HCT116 (cell line): Measurements from ENCODE around the gene COL19A1. TPM values are rescaled to one million over a fixed set of nuclear protein-coding genes. Genes with fewer than 3 reads are reported as not detected.

Experiments used
- ATAC-seq: fragments of 200-7000 bp; cut with Tn5 transposase; 2 replicates; pipeline ENCODE4 v1.9.1; 2020; ENCODE audit warnings: mild to moderate bottlenecking, moderate library complexity
- BruUV-seq: library from RNA; stranded (reverse); fragments of 400-500 nt; replicated peaks from 2 replicates; lab custom pipeline; 2021; lab: Mats Ljungman, UMichigan
- CTCF ChIA-PET: fragments of 300-600 bp; sonication (Branson Sonifier 250); formaldehyde crosslinking; loops from one replicate; lab custom pipeline; 2021; ENCODE audit warnings: antibody characterized with exemption; lab: Charles Lee
- POLR2A ChIA-PET: fragments of 300-600, 350-600 bp; sonication (Branson Sonifier 250); formaldehyde crosslinking; loops from one replicate; lab custom pipeline; 2021; ENCODE audit warnings: antibody characterized with exemption; lab: Charles Lee
- RAD21 ChIA-PET, 2 experiments: fragments of 300-600 bp; sonication (Branson Sonifier 250); formaldehyde crosslinking; loops; one replicate each; lab custom pipeline; 2023; ENCODE audit warnings: low total read pairs in 2 of 2; ENCODE audit not compliant: uncharacterized antibody in 2 of 2, unreplicated experiment in 2 of 2, low non-redundant PET in 1 of 2; lab: Charles Lee
- DNase-seq: peaks from one replicate; pipeline ENCODE4 v3.0.0-alpha.2; 2010; ENCODE audit warnings: low read depth, low spot score
- H2AFZ ChIP-seq: fragments of 200-600 bp; shearing (Covaris generic), sonication (generic); 2 replicates; pipeline ENCODE4 v1.6.1; 2017; ENCODE audit warnings: low read depth, mixed run types, mixed read lengths, antibody characterized with exemption, low read length; ENCODE audit not compliant: poor library complexity, severe bottlenecking
- H3K27ac ChIP-seq: 2 replicates; pipeline ENCODE4 v1.5.1; 2012; ENCODE audit warnings: low read depth, low read length
- H3K27me3 ChIP-seq: fragments of 200-600 bp; sonication (generic); 2 replicates; pipeline ENCODE4 v1.6.1; 2016; ENCODE audit warnings: mixed run types, low read length, mixed read lengths; ENCODE audit not compliant: insufficient read depth
- H3K36me3 ChIP-seq, 2 experiments: fragments of 200-500 bp in 1 of 2; fragments of 200-600 bp in 1 of 2; sonication (Bioruptor generic) in 1 of 2; sonication (generic) in 1 of 2; 2 replicates each; pipeline versions ENCODE4 v1.5.1 to v1.6.1; 2014 to 2016; ENCODE audit warnings: low read length in 2 of 2, inconsistent platforms in 1 of 2, mixed read lengths in 1 of 2, mixed run types in 1 of 2; ENCODE audit not compliant: insufficient read depth in 2 of 2, control insufficient read depth in 1 of 2
- H3K4me1 ChIP-seq, 2 experiments: fragments of 200-600 bp in 1 of 2; sonication (generic) in 1 of 2; 2 replicates each; pipeline versions ENCODE4 v1.5.1 to v1.6.1; 2012 to 2017; ENCODE audit warnings: low read length in 2 of 2, inconsistent platforms in 1 of 2, mild to moderate bottlenecking in 1 of 2, mixed read lengths in 1 of 2, mixed run types in 1 of 2, moderate library complexity in 1 of 2; ENCODE audit not compliant: insufficient read depth in 2 of 2, control insufficient read depth in 1 of 2
- H3K4me2 ChIP-seq: fragments of 200-600 bp; sonication (generic); 2 replicates; pipeline ENCODE4 v1.6.1; 2017; ENCODE audit warnings: mixed run types, low read length, mixed read lengths
- H3K4me3 ChIP-seq, 2 experiments: fragments of 200-600 bp in 1 of 2; sonication (generic) in 1 of 2; replicated peaks in 1 of 2; 2 replicates each; pipeline ENCODE4 v1.5.1; 2011 to 2016; ENCODE audit warnings: low read length in 2 of 2, control low read depth in 1 of 2, low read depth in 1 of 2, mild to moderate bottlenecking in 1 of 2, mixed read lengths in 1 of 2, mixed run types in 1 of 2
- H3K79me2 ChIP-seq: fragments of 200-600 bp; sonication (generic); 2 replicates; pipeline ENCODE4 v1.6.1; 2017; ENCODE audit warnings: mild to moderate bottlenecking, mixed run types, low read length, moderate library complexity, mixed read lengths; ENCODE audit not compliant: insufficient read depth
- H3K9ac ChIP-seq: fragments of 200-600 bp; sonication (generic); 2 replicates; pipeline ENCODE4 v1.6.1; 2016; ENCODE audit warnings: low read length, mixed read lengths
- H3K9me2 ChIP-seq: fragments of 200-600 bp; sonication (generic), shearing (Covaris generic); 2 replicates; pipeline ENCODE4 v1.6.1; 2017; ENCODE audit warnings: mixed run types, mild to moderate bottlenecking, moderate library complexity; ENCODE audit not compliant: insufficient read depth
- H3K9me3 ChIP-seq, 2 experiments: fragments of 200-500 bp in 1 of 2; fragments of 200-600 bp in 1 of 2; sonication (Bioruptor generic) in 1 of 2; sonication (generic) in 1 of 2; 2 replicates each; pipeline ENCODE4 v1.6.1; 2014 to 2017; ENCODE audit warnings: low read length in 2 of 2, mixed read lengths in 2 of 2, inconsistent platforms in 1 of 2, low read depth in 1 of 2, mild to moderate bottlenecking in 1 of 2, mixed run types in 1 of 2, moderate library complexity in 1 of 2; ENCODE audit not compliant: control insufficient read depth in 1 of 2, insufficient read depth in 1 of 2
- H4K20me1 ChIP-seq: fragments of 200-600 bp; sonication (generic), shearing (Covaris generic); 2 replicates; pipeline ENCODE4 v1.6.1; 2017; ENCODE audit warnings: mixed run types, mild to moderate bottlenecking, moderate library complexity; ENCODE audit not compliant: insufficient read depth
- ATF3 ChIP-seq: IDR thresholded peaks from 2 replicates; pipeline ENCODE4 v1.6.1; 2012
- CBX3 ChIP-seq: IDR thresholded peaks from 2 replicates; pipeline ENCODE4 v1.6.1; 2012; ENCODE audit warnings: low read depth
- CTCF ChIP-seq, 3 experiments: fragments of 200-600 bp in 1 of 3; sonication (generic) in 1 of 3; IDR thresholded peaks in 2 of 3; conservative IDR thresholded peaks in 1 of 3; 2 replicates each; pipeline ENCODE4 v1.5.1; 2012 to 2017; ENCODE audit warnings: low read depth in 2 of 3, low read length in 2 of 3, antibody characterized with exemption in 1 of 3, borderline replicate concordance in 1 of 3, control low read depth in 1 of 3, mild to moderate bottlenecking in 1 of 3, mixed read lengths in 1 of 3, mixed run types in 1 of 3, moderate library complexity in 1 of 3; ENCODE audit not compliant: insufficient read depth in 1 of 3
- EGR1 ChIP-seq: IDR thresholded peaks from 2 replicates; pipeline ENCODE4 v1.6.1; 2012; ENCODE audit warnings: low read depth
- ELF1 ChIP-seq: IDR thresholded peaks from 2 replicates; pipeline ENCODE4 v1.6.1; 2012; ENCODE audit warnings: low read depth, borderline replicate concordance
- EZH2 ChIP-seq: fragments of 200-600 bp; sonication (generic); IDR thresholded peaks from 2 replicates; pipeline ENCODE4 v1.6.1; 2017; ENCODE audit warnings: antibody characterized with exemption, mixed run types
- EZH2phosphoT487 ChIP-seq: fragments of 200-600 bp; IDR thresholded peaks from 2 replicates; pipeline ENCODE4 v1.6.1; 2018; ENCODE audit warnings: antibody characterized with exemption, borderline replicate concordance
- FOSL1 ChIP-seq: IDR thresholded peaks from 2 replicates; pipeline ENCODE4 v1.6.1; 2012; ENCODE audit warnings: low read depth
- MAX ChIP-seq: IDR thresholded peaks from 2 replicates; pipeline ENCODE4 v1.6.1; 2012
- POLR2A ChIP-seq: IDR thresholded peaks from 2 replicates; pipeline ENCODE4 v1.7.0; 2011; ENCODE audit warnings: borderline replicate concordance; ENCODE audit not compliant: insufficient read depth, insufficient read length; ENCODE audit errors: extremely low read depth
- RAD21 ChIP-seq: IDR thresholded peaks from 2 replicates; pipeline ENCODE4 v1.6.1; 2012; ENCODE audit warnings: low read depth, mild to moderate bottlenecking
- REST ChIP-seq: IDR thresholded peaks from 2 replicates; pipeline ENCODE4 v1.6.1; 2012; ENCODE audit warnings: low read depth
- SIN3A ChIP-seq: IDR thresholded peaks from 2 replicates; pipeline ENCODE4 v1.6.1; 2012; ENCODE audit warnings: low read depth
- SRF ChIP-seq: IDR thresholded peaks from 2 replicates; pipeline ENCODE4 v1.6.1; 2012; ENCODE audit warnings: low read depth
- TCF7L2 ChIP-seq: IDR thresholded peaks from 2 replicates; pipeline ENCODE4 v1.7.0; 2011; ENCODE audit warnings: borderline replicate concordance, inconsistent platforms; ENCODE audit not compliant: insufficient read depth, insufficient read length; ENCODE audit errors: extremely low read depth
- ZBTB33 ChIP-seq: IDR thresholded peaks from 2 replicates; pipeline ENCODE4 v1.6.1; 2011; ENCODE audit warnings: mild to moderate bottlenecking, low read length, moderate library complexity; ENCODE audit not compliant: insufficient replicate concordance; ENCODE audit errors: extremely low read depth
- ZFX ChIP-seq: fragments of 450-650 bp; IDR thresholded peaks from 2 replicates; pipeline ENCODE4 v1.6.1; 2017
- ZNF274 ChIP-seq: fragments of 200-500 bp; sonication (Bioruptor generic); IDR thresholded peaks from 2 replicates; pipeline ENCODE4 v1.6.1; 2014; ENCODE audit warnings: mild to moderate bottlenecking, low read depth, low read length, inconsistent platforms
- intact Hi-C: fragments of 100-400 bp; cut with micrococcal nuclease; formaldehyde crosslinking; loops from 2 replicates; pipeline ENCODE4 v1.10.0; 2022
- total RNA-seq: library from RNA; stranded (reverse); gene quantifications from one replicate; pipeline ENCODE4 v1.2.1, GENCODE V29; 2021; ENCODE audit not compliant: unreplicated experiment

Gene COL19A1
- total RNA-seq, 1 experiment from 2014 or later: not detected

- Histone ChIP-seq H3K4me3 (no peak overlapping the region), H3K36me3 (no peaks in the 10 kb centered on the region), H3K9me2 (no peaks in the 10 kb centered on the region), H3K4me2 (no peak overlapping the region), H2AFZ (no peak overlapping the region), H3K27me3 (peaks cover under 1% of the 10 kb centered on the region; the same call in 1 of the 2 replicates), H3K79me2 (no peaks in the 10 kb centered on the region), H3K4me1 (no peaks in the 10 kb centered on the region), H3K27ac (no peak overlapping the region), H3K9ac (no peak overlapping the region), H3K9me3 (no peaks in the 10 kb centered on the region), H4K20me1 (no peaks in the 10 kb centered on the region)
- BruUV-seq: no TSS peak
- ChIA-PET CTCF (no interaction called here), POLR2A (no interaction called here), RAD21 (no interaction called here)
- TF ChIP-seq ZFX: no peak
- TF ChIP-seq ELF1: no peak
- TF ChIP-seq ZBTB33: no peak
- no peak for TF ChIP-seq SRF
- no peak for TF ChIP-seq CBX3
- TF ChIP-seq EGR1: no peak
- TF ChIP-seq POLR2A: no peak
- no peak for TF ChIP-seq REST
- no peak for TF ChIP-seq CTCF (IDR thresholded peaks at IDR 0.05 in 2 of 3, conservative IDR thresholded peaks at IDR 0.05 in 1 of 3; ENCODE audit: borderline replicate concordance in 1 of 3, insufficient read depth in 1 of 3, low read depth in 2 of 3, low read length in 2 of 3)
- no peak for TF ChIP-seq FOSL1
- TF ChIP-seq SIN3A: no peak
- TF ChIP-seq ZNF274: no peak
- TF ChIP-seq TCF7L2: no peak
- no peak for TF ChIP-seq ATF3
- TF ChIP-seq MAX: no peak
- TF ChIP-seq RAD21: no peak
- no peak for TF ChIP-seq EZH2
- TF ChIP-seq EZH2phosphoT487: no peak
- intact Hi-C loops: no loop called here
- ATAC-seq: no peak
- DNase-seq: no peak
Observed at GRCh38 chr6:69868961-69869360, 2.6 kb downstream of the COL19A1 start.
